B cell (primary cell): Measurements from ENCODE around the gene KLRC2. TPM values are rescaled to one million over a fixed set of nuclear protein-coding genes. Genes with fewer than 3 reads are reported as not detected.

Experiments used
- ATAC-seq: fragments of 200-7000 bp; cut with Tn5 transposase; one replicate; pipeline ENCODE4 v1.10.0; 2021; ENCODE audit warnings: low read depth, mild to moderate bottlenecking, moderate number of reproducible peaks, moderate library complexity
- CTCF ChIA-PET: fragments of 350-600 bp; sonication (Branson Sonifier 250); formaldehyde crosslinking; loops from one replicate; lab custom pipeline; 2021; ENCODE audit warnings: antibody characterized with exemption, inconsistent platforms; lab: Charles Lee
- POLR2A ChIA-PET: fragments of 350-600 bp; sonication (Branson Sonifier 250); formaldehyde crosslinking; loops from one replicate; lab custom pipeline; 2021; ENCODE audit warnings: antibody characterized with exemption; lab: Charles Lee
- DNase-seq: peaks from one replicate; pipeline ENCODE4 v3.0.0; 2013
- H2AFZ ChIP-seq: 2 replicates; pipeline ENCODE4 v1.6.1; 2012; ENCODE audit warnings: mild to moderate bottlenecking, low read depth, low read length; ENCODE audit not compliant: insufficient read depth, poor library complexity, severe bottlenecking
- H3K27ac ChIP-seq, 2 donors: 1 replicate in 1 of 2; 2 replicates in 1 of 2; pipeline ENCODE4 v1.5.1; 2012 to 2013; ENCODE audit warnings: low read length in 2 of 2, mild to moderate bottlenecking in 2 of 2, moderate library complexity in 1 of 2
- H3K27me3 ChIP-seq, 4 experiments: fragments of 200-600 bp in 1 of 4; sonication (generic) in 1 of 4; replicated peaks in 1 of 4; 1 replicate in 2 of 4; 2 replicates in 2 of 4; pipeline versions ENCODE4 v1.6.1 to v1.7.0; 2013 to 2016; ENCODE audit warnings: low read length in 3 of 4, mild to moderate bottlenecking in 2 of 4, mixed read lengths in 1 of 4, moderate library complexity in 1 of 4; ENCODE audit not compliant: insufficient read depth in 4 of 4, control insufficient read depth in 3 of 4; ENCODE audit errors: control extremely low read depth in 1 of 4
- H3K36me3 ChIP-seq, 2 experiments: replicated peaks in 1 of 2; 1 replicate in 1 of 2; 2 replicates in 1 of 2; pipeline versions ENCODE4 v1.6.1 to v1.7.1; 2013; ENCODE audit warnings: low read length in 1 of 2; ENCODE audit not compliant: insufficient read depth in 2 of 2, control insufficient read depth in 1 of 2; ENCODE audit errors: control extremely low read depth in 1 of 2, extremely low read depth in 1 of 2
- H3K4me1 ChIP-seq, 2 donors: fragments of 200-600 bp in 1 of 2; sonication (generic) in 1 of 2; 1 replicate in 1 of 2; 2 replicates in 1 of 2; pipeline versions ENCODE4 v1.5.1 to v1.6.1; 2013 to 2017; ENCODE audit warnings: low read length in 2 of 2; ENCODE audit not compliant: control insufficient read depth in 2 of 2, insufficient read depth in 2 of 2
- H3K4me2 ChIP-seq: replicated peaks from 2 replicates; pipeline ENCODE3; 2012; ENCODE audit warnings: mild to moderate bottlenecking, low read depth, low read length; ENCODE audit not compliant: poor library complexity, severe bottlenecking
- H3K4me3 ChIP-seq, 5 experiments: fragments of 200-600 bp in 1 of 5; sonication (generic) in 1 of 5; 1 replicate in 3 of 5; 2 replicates in 2 of 5; pipeline versions ENCODE4 v1.5.1 to v1.7.0; 2011 to 2016; ENCODE audit warnings: low read length in 4 of 5, mild to moderate bottlenecking in 4 of 5, low read depth in 2 of 5, control low read depth in 1 of 5, moderate library complexity in 1 of 5; ENCODE audit not compliant: insufficient read depth in 1 of 5; ENCODE audit errors: control extremely low read depth in 1 of 5, extremely low read depth in 1 of 5
- H3K79me2 ChIP-seq: fragments of 200-600 bp; sonication (generic); one replicate; pipeline ENCODE4 v1.6.0; 2016; ENCODE audit warnings: low read length; ENCODE audit not compliant: control insufficient read depth, insufficient read depth
- H3K9ac ChIP-seq: fragments of 200-600 bp; sonication (generic); 2 replicates; pipeline ENCODE4 v1.6.1; 2017; ENCODE audit warnings: mild to moderate bottlenecking, low read length, moderate library complexity
- H3K9me3 ChIP-seq, 3 donors: one replicate each; pipeline versions ENCODE4 v1.6.1 to v1.7.1; 2013; ENCODE audit warnings: low read length in 2 of 3; ENCODE audit not compliant: control insufficient read depth in 2 of 3, insufficient read depth in 1 of 3; ENCODE audit errors: control extremely low read depth in 1 of 3
- H4K20me1 ChIP-seq: 2 replicates; pipeline ENCODE4 v1.6.0; 2012; ENCODE audit warnings: mild to moderate bottlenecking, low read length; ENCODE audit not compliant: insufficient read depth, control insufficient read depth, poor library complexity, severe bottlenecking
- H3K27ac Mint-ChIP-seq: one replicate; pipeline ENCODE4 v1.8.0; 2021; ENCODE audit warnings: mixed read lengths
- H3K27me3 Mint-ChIP-seq: one replicate; pipeline ENCODE4 v1.8.0; 2021; ENCODE audit warnings: mixed read lengths
- H3K4me1 Mint-ChIP-seq: one replicate; pipeline ENCODE4 v1.8.0; 2021; ENCODE audit warnings: mixed read lengths
- H3K4me3 Mint-ChIP-seq: one replicate; pipeline ENCODE4 v1.8.0; 2021; ENCODE audit warnings: mixed read lengths
- H3K9me3 Mint-ChIP-seq: one replicate; pipeline ENCODE4 v1.8.0; 2022; ENCODE audit warnings: mixed read lengths; ENCODE audit not compliant: insufficient read depth
- CTCF ChIP-seq: fragments of 200-600 bp; IDR thresholded peaks from one replicate; pipeline ENCODE4 v1.8.0; 2022; ENCODE audit warnings: antibody characterized with exemption, mild to moderate bottlenecking
- EZH2 ChIP-seq: IDR thresholded peaks from 2 replicates; pipeline ENCODE4 v1.6.1; 2012; ENCODE audit warnings: borderline replicate concordance, low read depth, mild to moderate bottlenecking, moderate library complexity, low read length; ENCODE audit not compliant: insufficient read depth, poor library complexity, severe bottlenecking
- WGBS: methylation state at CpG from one replicate; pipeline ENCODE4 v1.1.5; 2013; ENCODE audit warnings: missing lambda C conversion rate; ENCODE audit not compliant: insufficient coverage; 5-methylcytosine and 5-hydroxymethylcytosine counted together
- intact Hi-C: fragments of 100-400 bp; cut with micrococcal nuclease; formaldehyde crosslinking; loops from one replicate; pipeline ENCODE4 v1.10.0; 2022
- polyA plus RNA-seq: library from polyadenylated mRNA; depleted of rRNA; stranded (reverse); fragments of >200 nt; gene quantifications from 2 replicates; pipeline ENCODE4 v1.2.3, GENCODE V29; 2012
- total RNA-seq, 2 donors: library from RNA; stranded (reverse); fragments of 120-200 nt in 1 of 2; gene quantifications; 1 replicate in 1 of 2; 2 replicates in 1 of 2; pipeline versions ENCODE4 v1.2.3 to v1.2.4, GENCODE V29; 2013 to 2022

Gene KLRC2
- total and polyA plus RNA-seq, 2 donors (not counting 1 experiment from before 2014, with no cell fraction given), result 0.21 to 0.59 TPM

- intact Hi-C loops, result no loop called here
- DNase-seq (no peak), ATAC-seq (no peak)
- TF ChIP-seq EZH2, result no peak
- TF ChIP-seq CTCF, result no peak
- no peaks in the 10 kb centered on the region for H4K20me1 ChIP-seq
- no peaks in the 10 kb centered on the region for H3K27me3 ChIP-seq
- H3K4me2 ChIP-seq, result no peak overlapping the region
- no peak overlapping the region for H3K4me3 Mint-ChIP-seq
- H3K4me3 ChIP-seq, result no peak overlapping the region
- no peaks in the 10 kb centered on the region for H3K36me3 ChIP-seq
- peaks cover 12% of the 10 kb centered on the region for H3K27me3 Mint-ChIP-seq
- no peak overlapping the region for H3K9ac ChIP-seq
- no peak overlapping the region for H3K27ac Mint-ChIP-seq
- peaks cover 70% of the 10 kb centered on the region for H3K79me2 ChIP-seq
- H3K27ac ChIP-seq, result no peak overlapping the region
- no CpG with 5 or more reads among the region's 3 CpGs for WGBS
- H3K4me1 ChIP-seq, result peaks cover 0 to 4% of the 10 kb centered on the region in 2 donors
- ChIA-PET CTCF (no interaction called here), POLR2A (no interaction called here)
- no peak overlapping the region for H2AFZ ChIP-seq
- H3K9me3 Mint-ChIP-seq, result no peaks in the 10 kb centered on the region
- H3K4me1 Mint-ChIP-seq, result no peaks in the 10 kb centered on the region
- H3K9me3 ChIP-seq, result no peaks in the 10 kb centered on the region
These were observed 51.6 kb downstream of the KLRC2 start for GRCh38 chr12:10384191-10384590.

GRCh38 chr12:10381928-10382628, 53.7 kb downstream of the KLRC2 start:
- Mint-ChIP-seq H3K4me1 (no peaks in the 10 kb centered on the region), H3K27ac (no peak overlapping the region), H3K4me3 (no peak overlapping the region), H3K27me3 (peaks cover 3% of the 10 kb centered on the region), H3K9me3 (no peaks in the 10 kb centered on the region)
- H4K20me1 ChIP-seq, result no peaks in the 10 kb centered on the region
- H3K4me3 ChIP-seq, result no peak overlapping the region
- no peak overlapping the region for H3K9ac ChIP-seq
- DNase-seq (no peak), ATAC-seq (no peak)
- no peaks in the 10 kb centered on the region for H3K36me3 ChIP-seq
- H2AFZ ChIP-seq, result peak overlapping the region; percentile 8
- intact Hi-C loops, result no loop called here
- WGBS, result 100% methylated on average over 1 of the region's 4 CpGs
- TF ChIP-seq CTCF, result no peak
- TF ChIP-seq EZH2, result no peak
- CTCF ChIA-PET, result no interaction called here
- H3K4me1 ChIP-seq, result peaks cover 0 to 4% of the 10 kb centered on the region in 2 donors
- peaks cover 53% of the 10 kb centered on the region for H3K79me2 ChIP-seq
- no peaks in the 10 kb centered on the region for H3K9me3 ChIP-seq
- no peaks in the 10 kb centered on the region for H3K27me3 ChIP-seq
- H3K27ac ChIP-seq, result peak overlapping the region in 1 of 2 donors; percentile 28
- H3K4me2 ChIP-seq, result no peak overlapping the region
- POLR2A ChIA-PET, result no interaction called here
